HG03196 (cell line): ENCODE data around the gene TARP.
A peak's percentile ranks its signal among the peaks of the same experiment; 100 is the strongest.
"Not testable (repeated sequence)": the region's sequence is repeated elsewhere in the genome, so short reads cannot be mapped to it uniquely, and the experiment has no call there.

ENCODE experiments used
- ATAC-seq: cut with Tn5 transposase; IDR thresholded peaks from one replicate; pipeline ENCODE4 v1.9.1; 2021; ENCODE audit not compliant: unreplicated experiment

Gene TARP

DNA sequence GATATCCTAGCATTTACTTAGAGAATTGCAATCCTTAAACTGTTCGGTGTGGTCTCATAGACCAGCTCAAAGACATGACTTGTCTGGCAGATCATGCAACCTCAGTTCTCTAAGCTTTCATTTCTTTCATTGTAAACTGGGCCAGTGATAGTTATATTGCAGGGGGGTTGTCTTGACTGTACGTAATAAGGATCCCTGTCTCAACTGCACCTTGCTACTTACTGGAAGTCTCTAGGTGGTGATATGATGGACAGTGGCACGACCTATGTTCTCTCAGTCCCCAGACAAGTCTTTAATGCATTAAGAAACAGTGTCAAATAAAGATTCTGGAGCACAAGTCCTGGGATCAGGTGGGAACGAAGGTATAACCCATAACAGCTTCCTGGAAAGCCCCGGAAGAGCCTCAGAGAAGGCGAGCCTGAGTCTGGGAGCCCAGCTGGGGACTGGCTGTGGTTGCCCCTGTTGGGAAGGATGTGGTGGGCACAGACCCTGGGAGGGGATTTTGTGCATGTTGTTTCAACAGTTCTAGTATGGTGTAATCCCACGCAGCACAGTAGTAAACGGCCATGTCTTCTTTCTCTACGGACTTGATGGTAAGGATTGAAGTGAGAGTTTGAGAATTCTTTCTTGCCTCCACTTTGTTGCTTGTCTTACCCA, 26.0 kb upstream of the TARP start:
- no peak for ATAC-seq

DNA sequence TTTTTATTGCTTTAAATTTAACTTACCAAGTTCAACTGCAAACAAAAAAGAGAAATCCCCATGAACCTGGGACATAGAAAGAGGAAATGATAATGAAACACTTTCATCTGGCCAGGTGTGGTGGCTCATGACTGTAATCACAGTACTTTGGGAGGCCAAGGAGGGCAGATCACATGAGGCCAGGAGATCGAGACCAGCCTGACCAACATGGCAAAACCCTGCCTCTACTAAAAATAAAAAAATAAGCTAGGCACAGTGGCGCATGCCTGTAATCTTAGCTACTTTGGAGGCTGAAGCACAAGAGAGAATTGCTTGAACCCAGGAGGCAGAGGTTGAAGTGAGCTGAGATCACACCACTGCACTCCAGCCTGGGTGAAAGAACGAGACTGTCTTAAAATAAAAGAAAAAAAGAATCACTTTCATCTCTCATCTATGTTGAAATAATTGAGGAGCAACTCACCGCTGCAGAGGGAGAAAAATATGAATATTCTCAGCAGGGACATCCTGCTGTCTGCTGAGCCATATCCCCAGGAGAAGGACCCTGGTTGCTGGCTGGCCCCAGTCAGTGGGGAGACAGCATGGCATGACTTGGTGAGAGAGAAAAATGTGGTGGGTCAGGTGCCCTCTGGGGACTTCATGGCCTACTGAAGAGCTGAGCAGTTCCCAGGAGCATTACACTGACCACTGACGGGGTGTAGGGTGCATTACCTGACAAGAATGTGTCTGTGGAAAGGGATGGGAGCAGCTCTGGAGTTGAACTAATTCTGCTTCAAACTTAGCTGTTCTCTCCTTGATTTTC, 22.8 kb upstream of the TARP start:
- peak; percentile 44 for ATAC-seq

DNA sequence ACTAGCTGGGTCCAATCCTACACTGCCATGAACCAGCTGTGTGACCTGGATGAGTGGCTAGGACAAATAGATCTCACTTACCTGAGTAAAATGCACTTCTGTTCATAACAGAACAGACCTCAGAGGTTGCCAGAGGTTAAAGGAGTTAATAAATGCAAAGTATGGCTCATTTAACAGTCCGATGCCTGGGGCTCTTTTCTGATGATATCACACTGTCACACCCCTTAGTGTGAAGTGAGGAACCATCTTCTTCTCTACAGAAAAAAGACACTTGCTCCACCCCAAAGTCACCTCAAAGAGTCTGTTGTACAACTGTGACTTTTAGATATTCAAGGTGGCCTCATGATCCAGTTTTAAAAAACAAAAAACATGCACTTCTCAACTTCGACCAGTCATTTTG, 21.5 kb upstream of the TARP start:
- no peak for ATAC-seq

DNA sequence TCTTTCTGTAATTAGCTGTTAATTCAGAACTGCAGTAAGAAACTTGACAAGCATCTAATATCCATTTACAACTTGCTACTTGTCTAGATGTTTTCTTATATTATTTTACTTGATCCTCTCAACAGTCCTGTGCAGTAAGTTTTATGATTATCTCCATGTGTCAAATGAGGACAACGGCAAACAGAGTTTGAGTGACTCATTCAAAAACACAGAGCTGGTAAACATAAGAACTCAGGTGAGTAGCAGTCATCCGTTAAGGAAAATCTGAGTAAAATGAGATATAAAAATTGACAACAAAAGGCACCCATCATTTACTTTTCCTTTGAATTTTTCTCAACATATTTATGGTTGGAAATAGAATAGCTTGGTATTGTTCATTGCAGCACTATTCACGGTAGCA, 19.0 kb upstream of the TARP start:
- ATAC-seq = no peak

DNA sequence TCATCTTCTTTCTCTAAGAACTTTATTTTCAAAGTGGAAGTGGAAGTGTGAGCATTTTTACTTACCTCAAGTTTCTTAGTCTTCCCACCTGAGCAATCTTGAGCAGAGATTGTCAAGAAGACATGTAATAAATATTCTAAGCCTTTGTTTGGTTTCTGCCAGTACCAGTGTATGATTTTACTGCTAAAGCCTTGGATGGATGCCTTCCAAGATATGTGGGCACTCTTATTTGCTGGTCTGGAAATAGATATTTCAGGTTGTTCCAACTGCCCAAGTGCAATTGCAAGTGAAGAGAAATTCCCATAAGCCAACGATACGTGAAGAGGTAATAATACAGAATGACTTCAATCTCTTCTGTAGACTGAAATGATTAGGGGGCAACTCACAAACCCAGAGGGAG, 18.2 kb upstream of the TARP start:
- no peak for ATAC-seq

DNA sequence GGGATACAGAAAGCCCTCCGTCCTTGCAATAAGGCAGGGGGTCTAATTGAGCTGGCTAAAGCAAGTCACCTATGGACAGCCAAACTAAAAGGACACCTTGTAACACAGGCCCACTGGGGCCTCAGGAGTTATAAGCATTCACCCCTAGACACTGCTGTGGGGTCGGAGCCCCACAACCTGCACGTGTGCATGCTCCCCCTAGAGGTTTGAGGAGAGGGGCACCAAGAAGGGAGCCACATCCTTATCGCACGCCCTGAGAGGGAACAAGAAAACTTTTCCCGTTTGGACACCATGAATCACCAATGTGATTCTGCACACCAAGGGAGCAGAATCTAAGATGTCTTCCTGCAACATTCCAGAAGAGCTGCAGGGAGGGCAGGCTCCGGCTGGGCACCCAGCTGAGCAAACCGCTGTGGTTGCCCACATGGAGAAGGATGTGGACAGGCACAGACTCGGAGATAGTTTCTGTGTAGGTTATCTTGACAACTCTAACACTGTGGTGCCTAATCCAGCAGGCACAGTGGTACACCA, 17.7 kb upstream of the TARP start:
- ATAC-seq = no peak

DNA sequence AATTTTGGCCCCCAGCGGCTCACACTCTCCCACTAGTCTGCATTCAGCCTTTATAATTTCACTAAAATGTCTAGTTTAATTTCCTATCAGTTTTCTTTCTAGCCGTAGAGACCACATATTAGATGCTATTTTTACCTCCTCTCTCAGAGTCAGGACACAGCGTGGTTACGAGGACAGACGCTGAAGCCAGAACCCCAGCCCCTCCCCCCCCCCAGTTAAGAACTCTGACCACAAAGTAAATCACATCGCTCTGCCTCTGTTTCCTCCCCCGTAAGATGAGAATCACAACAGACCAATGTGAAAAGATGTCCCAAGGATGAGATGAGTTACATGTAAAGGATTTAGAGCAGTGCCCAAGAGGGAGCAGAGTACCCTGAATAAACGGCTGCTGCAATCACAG, 11.1 kb upstream of the TARP start:
- ATAC-seq = no peak

DNA sequence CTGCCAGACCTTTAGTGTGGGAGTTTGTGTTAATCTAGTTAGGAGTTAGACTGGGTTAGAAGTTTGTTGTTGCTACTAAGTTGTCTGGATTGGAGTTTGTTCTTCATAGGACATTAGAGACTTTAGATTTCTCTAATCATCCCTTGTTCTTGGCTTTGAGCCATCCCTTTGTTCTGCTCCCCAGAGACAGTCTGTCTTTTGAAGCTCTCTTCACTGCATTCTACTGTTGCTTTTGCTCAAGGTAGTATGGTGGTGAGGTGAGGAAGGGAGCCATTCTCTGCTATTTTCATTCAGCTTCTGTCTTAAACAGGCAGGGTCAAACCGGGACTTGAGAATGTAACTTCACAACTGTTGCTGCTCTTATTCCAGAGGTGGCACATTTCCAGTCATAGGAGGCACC, 10.4 kb upstream of the TARP start:
- no peak for ATAC-seq

DNA sequence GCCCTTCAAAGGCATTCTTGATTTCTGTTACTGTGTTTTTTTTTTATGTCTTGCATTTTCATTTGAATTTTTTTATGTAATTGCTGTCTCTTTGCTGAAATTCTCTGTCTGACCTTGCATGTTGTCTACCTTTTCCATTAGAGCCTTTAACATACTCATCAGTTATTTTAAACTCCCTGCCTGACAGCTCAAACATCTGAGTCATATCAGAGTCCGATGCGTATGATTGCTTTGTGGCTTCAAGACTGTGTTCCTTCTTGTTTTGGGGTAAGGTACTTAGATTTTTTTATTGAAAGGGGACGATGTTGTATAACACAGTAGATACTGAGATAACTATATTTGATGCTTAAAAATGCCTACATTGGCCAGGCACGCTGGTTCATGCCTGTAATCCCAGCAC, 9.7 kb upstream of the TARP start:
- ATAC-seq = no peak

DNA sequence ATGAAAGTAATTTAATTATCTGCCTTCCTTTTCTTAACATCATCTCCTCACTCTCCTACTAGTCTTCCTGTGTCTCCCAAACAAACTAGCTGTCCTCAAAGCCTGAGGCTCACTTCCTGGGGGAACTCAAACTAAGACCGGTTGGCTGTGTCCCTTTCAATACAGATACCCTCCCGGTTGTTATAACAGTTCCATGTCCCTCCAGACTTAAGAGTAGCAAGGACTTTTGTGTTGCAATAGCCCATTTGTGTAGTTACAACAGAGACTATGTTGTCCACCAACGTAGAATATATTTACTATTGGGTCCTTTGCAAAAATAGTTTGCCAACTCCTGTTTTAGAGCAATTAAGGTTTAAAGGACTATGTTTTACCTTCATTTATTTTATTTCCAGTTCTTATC, 8.6 kb upstream of the TARP start:
- ATAC-seq = no peak

DNA sequence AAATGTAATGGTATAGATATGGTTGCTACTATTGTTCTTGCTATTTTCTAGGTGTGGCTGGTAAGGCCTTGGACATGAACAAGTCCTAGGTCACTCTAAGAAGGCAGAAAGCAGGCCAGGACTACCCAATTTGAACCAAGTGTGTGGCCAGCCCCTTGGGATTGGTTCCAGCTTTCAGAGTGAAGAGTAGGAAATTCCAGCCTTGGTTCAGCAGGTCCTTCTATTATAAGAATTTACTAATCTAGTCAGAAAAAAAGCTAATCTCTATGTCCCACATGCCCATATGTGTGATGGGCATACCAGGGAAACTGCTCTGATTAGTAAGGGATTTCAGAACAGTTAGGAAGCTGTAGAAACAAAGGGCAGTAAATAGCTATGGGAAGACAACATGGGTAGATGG, 7.8 kb upstream of the TARP start:
- ATAC-seq = no peak

DNA sequence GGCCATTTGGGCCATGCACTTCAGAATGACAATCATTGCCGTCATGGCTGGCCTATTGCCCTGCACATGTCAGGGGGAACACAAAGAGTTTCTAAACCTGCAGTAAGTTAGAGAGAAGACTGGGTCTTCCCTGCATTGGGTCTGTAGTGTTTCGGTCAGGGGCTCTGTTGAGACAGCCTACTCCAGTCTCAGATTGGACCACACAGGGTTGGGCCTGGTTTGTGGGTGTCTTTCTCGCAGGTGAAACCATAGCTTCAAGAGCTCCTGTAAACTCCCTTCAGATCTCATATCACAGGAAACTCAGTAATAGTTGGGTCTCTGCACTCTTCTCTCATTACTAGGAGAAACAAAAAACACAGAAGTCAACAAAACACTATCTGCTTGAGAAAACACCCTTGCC, 7.3 kb upstream of the TARP start:
- ATAC-seq = no peak

DNA sequence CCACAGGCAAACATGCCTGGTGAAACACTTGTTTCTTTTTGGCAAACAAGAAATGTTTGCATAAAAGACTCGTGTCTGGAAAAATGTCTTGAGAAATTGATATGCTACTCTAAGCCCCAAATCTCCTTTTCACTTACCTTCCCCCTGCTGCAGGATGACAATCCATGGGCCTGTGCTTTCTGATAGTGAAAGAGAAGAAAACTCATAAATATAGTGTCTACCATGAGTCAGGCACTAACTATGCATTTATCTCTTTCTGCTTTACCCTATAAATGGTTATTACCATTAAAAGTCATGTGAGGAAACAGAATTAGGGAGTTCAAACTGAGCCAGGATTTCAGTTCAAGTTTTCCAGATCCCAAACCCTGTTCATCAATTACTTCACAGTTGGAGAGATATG, 6.6 kb upstream of the TARP start:
- ATAC-seq = no peak

DNA sequence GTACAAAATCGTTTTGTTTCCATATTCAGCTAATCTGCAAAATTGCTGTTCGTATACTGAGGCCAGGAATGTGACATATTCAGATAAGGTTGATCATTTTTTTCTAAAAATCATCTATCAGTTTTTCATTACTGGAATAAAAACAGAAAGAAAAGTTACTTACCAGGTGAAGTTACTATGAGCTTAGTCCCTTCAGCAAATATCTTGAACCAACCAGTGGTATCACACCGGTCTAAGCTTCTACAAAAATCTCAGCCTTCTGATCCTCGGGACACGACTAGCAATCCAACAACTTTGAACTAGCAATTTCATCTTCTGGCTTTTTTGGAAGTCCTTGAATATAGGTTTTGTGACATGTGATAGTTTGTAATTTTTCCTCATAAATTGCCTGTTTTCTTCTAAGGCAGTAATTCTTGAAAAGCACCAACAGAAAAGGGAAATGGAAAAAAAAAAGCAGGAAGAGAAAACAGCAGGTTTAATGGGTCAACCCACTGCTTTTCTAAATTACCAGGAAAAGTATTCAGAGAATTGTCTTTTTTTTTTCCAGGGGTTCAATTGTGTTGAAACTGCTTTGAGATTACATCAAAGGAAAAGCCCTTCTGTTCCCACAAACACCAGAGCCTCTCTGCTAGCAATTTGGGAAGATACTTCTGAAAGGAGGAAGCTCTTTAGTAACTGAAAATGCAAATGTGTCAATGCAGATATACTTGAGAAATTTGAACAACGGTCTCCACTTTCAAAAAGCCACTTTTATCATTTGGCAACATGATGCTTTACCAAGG, 2.9 kb upstream of the TARP start:
- ATAC-seq = no peak

DNA sequence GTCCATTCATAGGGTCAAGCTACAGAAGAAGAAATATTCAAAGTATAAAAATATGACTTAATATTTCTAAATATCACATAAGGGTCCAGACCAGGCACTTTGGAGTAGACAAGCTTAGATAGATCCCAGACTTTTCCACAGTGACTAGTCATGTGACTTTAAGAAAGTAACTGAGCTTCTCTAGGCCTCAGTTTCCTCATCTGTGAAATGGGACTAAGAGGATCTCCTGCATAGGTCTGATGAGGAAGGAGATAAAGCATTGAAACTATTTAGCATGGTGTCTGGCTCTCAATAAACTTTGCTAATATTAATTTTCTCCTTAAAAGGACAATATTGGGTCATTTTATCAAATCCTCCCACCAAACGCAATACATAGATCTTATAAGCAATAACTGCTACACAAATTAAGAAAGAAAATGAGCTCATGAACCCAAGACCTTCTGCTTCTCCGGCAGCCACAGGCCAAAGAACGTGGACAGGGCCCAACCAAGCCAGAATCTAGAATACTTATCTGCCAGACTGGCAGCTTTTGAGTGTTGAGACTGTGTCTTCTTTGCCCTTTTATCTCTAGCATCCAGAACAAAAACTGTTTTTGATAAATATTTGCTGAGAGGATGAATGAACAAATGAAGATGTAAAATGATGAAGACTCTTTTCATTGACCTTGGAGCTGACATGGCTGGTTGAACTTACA, 1.6 kb upstream of the TARP start:
- ATAC-seq = no peak

DNA sequence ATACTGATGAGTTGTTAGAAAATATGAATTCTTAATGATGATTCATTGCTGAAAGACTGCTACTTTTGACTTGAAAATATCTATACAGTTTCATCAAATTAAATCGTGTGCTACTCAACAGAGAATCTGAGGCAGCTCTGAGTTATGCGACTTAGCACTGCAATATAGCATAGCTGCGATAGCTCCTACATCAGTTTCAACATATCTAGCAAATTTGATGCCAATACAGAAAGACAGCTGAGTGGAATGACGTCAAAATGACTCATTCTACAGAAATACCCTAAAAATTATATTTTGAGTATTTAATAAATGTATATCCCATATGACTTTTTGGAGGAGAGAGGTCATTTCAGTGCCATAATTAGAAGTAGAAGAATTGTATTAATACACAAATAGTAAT, 1.1 kb upstream of the TARP start:
- ATAC-seq = no peak

DNA sequence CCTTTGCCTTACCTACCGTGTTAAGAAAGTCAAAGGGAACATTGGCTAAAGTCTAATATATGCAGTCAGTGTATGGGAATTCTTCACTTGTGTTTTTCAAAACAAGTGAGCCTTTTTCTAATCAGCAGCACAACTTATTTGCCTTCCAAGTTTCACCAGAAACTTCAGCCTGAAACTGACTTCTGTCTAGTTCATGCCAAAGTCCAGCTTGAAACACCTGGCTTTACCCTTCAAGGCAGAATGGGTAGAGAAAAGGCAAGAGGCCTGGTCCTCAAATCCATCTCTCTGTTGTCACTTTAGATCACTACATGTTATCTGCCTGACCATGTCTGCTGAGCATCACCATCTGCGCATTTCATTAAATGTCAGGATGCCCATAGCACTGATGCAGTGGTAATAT, 3.0 kb downstream of the TARP start:
- ATAC-seq = not testable (repeated sequence)

DNA sequence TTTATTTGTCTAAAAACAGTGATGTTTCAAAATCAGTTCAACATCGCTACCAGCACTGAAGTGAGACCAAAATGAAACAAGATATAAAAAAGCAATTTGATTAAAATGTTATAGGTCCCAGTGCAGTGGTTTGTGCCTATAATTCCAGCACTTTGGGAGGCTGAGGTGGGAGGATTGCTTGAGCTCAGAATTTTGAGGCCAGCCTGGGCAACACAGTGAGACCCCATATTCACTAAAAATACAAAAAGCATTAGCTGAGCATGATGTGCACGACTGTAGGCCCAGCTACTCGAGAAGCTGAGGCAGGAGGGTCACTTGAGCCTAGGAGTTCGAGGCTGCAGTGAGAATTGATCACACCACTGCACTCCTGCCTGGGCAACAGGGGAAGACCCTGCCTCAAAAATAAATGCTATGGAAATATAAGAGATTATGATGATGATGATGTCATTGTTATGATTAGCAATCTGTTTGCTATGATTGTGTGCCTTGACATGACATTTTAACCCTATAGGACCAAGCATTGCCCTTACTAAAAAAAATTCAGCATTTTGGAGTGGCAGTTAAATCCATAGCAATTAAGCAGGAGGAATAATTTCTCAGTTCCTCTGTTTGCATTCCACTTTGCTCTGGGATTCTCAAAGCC, 3.6 kb downstream of the TARP start:
- not testable (repeated sequence) for ATAC-seq

DNA sequence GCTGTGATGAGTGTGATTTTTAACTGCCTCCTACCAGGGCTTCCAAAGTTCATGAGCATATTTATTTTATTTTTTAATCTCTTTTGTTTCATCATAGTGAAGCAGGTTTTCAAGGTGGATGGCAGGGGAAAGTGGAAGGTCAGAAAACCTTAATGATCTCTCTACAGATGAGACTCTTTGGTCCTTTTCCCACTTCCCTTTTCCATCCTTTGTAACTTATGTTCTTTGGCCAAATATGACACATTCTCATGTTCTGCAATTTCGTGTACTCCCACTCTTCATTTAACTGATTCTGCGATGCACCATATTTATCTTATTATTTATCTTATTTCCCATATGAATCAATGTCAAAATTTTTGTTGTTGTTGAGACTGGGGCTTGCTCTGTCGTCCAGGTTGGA, 7.5 kb downstream of the TARP start:
- ATAC-seq = not testable (repeated sequence)

DNA sequence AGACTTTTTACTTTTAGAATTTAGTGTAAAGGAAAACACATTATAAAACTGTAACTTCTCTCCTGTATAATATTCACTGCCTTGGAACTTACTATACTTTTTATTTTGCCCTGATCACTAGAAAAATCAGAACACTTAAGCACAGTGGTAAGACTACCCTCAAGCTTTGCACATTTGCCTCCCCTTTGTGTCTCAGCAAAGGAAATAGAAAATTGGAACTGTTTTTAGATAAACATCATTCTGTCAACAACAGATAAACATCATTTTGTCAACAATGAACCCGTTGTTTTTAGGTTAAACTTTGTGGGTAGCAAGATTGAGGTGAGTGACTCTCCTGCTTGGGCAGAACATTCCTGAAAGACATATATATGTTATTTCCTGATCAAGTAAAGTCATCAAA, 8.8 kb downstream of the TARP start:
- not testable (repeated sequence) for ATAC-seq

DNA sequence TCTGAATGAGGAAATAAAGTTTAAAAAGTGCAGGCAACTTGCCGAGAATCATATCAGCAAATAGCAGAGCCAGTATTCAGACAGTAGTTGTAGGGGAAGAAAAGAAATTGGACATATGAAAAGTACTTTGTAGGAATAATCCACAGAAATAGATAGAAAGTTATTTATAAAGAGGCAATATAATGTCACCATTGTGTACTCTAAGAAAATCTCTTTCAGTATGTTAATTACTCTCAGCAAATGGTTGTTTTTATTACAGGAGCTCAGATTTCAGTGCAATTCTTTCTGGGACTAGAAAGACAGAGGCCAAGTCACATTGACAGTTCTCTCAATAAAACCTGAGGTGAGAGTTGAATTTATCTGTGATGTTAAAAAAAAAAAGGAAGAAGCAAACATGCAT, 10.2 kb downstream of the TARP start:
- ATAC-seq = not testable (repeated sequence)
